HG03196 (cell line): ENCODE data around the gene METTL5.
"Not testable (repeated sequence)": the region's sequence is repeated elsewhere in the genome, so short reads cannot be mapped to it uniquely, and the experiment has no call there.

Experiments
- ATAC-seq: cut with Tn5 transposase; IDR thresholded peaks from one replicate; pipeline ENCODE4 v1.9.1; 2021; ENCODE audit not compliant: unreplicated experiment

METTL5 gene

GRCh38 chr2:169834401-169834800, 9.7 kb upstream of the METTL5 start:
- ATAC-seq: no peak

DNA sequence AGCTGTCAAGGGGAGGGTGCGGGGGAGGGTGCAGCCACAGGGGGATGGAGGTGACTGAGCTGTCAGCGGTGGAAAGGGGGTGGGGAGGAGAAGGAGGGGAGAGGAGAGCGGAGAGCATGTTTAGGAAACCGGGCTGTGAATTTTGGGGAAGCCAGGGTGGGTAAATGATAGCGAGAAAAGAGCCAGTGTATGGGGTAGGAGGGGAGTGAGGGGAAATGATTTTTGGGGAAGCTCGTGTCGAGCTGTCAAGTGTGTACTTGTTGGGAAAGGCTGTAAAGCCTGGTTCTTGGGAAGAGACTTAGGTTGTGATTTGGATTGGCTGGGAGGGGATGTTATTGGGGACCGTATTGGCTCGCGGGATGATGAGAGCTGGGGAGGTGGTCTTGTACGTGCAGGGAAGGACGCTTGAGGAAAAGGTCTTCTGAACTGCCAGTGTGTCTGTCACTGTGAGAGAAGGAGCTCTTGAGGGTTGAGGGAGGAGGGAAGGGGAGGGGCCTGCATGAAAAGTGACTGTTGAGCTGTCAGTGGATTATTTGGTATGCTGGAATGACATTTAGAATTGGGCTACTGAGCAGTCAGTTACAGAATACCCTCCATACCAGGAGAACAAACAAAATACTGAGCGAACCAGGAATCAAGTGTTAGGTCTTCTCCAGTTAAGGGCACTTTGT, 3.6 kb upstream of the METTL5 start:
- no peak for ATAC-seq

- peak; percentile 85 for ATAC-seq
These were observed 2.8 kb upstream of the METTL5 start, which contains the start of gene UBR3 for GRCh38 chr2:169827272-169828140. Gene UBR3 (plus strand): TSS chr2:169827454. CDS start chr2:169827508, 54 bp downstream.

DNA sequence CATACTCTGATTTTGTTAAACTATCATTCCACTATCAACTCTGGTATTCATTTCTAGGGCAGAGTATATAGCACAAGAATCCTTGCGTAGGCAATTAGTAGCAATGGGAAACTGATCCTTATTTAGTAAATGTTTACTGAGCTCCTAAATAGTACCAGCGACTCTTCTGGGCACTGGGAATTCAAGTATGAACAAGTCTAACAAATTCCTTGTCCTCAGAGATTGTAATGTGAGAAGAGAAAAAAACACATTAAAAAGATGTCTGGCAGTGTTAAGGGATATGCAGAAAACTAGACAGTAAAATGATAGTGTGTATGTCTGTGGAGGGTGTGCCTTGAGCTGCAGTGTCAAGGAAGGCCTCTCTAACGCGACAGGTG, 721 bp downstream of the METTL5 start:
- ATAC-seq: no peak

GRCh38 chr2:169822785-169823392, 1.8 kb downstream of the METTL5 start:
- no peak for ATAC-seq

DNA sequence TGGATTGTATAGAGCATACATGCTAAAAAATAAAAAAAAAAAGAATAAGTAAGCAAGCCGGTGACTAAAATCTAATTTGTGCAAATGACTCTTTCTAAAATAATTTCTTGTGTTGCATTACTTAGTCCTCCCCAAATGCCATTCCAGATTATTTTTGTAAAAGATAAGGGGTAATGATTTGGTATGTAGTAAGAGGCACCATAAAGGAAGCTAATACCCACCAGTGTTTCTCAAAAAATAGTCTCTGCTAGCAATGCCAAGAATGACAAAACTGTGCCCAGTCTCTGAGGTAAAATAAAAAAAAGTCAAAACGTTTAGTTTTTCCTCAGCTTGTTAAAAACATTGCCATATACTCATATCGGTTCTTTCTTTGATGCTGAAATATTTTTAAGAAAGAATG, 2.7 kb downstream of the METTL5 start:
- ATAC-seq: no peak

GRCh38 chr2:169820101-169820500, 4.6 kb downstream of the METTL5 start:
- ATAC-seq: not testable (repeated sequence)

DNA sequence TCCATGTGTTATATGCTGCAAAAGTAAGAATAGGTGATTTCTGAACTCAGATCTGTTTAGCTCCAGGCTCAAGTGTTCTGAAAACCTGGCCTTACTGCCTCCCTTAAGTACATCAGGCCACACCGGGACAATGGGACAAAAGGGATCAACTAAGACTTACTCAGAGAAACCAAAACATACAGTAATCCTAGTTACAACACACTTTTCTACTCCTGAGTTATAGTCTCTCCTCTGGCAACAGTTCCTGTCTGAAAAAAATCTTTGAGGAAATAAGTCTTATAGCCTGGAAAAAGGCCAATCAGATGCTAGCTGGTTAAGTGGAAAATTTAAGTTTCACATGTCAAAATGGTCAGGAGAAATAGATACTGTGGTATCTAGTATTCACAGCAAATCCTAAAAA, 5.6 kb downstream of the METTL5 start:
- no peak for ATAC-seq

- no peak for ATAC-seq
These were observed 6.5 kb downstream of the METTL5 start for GRCh38 chr2:169818241-169818640.

- not testable (repeated sequence) for ATAC-seq
These were observed 7.3 kb downstream of the METTL5 start for GRCh38 chr2:169817369-169817768.

GRCh38 chr2:169816961-169817360, 7.7 kb downstream of the METTL5 start:
- ATAC-seq: not testable (repeated sequence)

DNA sequence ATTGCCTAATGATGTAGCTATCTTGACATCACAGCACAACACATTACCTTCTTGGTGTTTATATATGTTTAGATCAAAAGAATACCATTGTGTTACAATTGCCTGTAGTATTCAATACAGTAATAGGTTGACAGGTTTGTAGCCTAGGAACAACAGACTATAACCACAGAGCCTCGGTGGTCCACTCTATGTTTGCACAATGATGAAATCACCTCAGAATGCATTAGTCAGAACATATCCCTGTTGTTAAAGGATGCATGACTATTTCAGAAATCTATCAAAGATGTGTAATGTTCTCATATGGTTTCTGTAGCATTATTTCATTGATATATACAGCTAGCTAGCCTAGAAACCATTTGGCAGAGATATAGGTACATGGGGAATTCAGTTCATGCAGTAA, 8.9 kb downstream of the METTL5 start:
- no peak for ATAC-seq

DNA sequence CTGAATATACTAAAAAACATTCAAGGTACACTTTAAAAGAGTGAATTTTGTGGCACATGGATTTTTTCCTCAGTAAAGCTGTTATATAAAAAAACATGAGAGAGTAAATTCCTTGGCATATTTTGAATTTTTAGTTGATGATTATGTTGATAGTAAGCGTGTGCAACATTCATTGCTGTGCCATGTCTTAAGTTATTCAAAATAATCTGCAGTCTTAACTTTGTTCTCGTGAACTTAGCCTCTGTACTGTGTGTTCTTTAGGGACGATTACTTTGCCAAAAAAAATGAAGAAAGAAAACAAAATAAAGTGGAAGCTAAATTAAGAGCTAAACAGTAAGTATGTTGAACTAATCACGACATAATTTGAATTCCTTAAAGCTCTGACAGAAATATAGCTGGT, 16.5 kb downstream of the METTL5 start:
- no peak for ATAC-seq

GRCh38 chr2:169806586-169806985, 18.1 kb downstream of the METTL5 start:
- ATAC-seq: no peak

DNA sequence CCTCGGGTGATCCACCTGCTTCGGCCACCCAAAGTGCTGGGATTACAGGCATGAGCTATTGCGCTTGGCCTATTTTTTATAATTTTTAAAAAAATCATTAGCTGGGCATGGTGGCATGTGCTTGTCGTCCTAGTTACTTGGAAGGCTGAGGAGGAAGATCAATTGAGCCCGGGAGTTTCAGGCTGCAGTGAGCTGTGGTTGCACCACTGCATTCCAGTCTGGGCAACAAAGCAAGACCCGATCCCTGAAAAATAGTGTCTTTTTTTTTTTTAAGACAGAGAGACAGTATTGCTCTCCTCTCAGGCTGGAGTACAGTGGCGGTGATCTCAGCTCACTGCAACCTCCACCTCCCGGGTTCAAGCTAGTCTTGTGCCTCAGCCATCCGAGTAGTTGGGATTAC, 21.2 kb downstream of the METTL5 start:
- ATAC-seq: no peak

- ATAC-seq: peak; percentile 95
These were observed 25.8 kb downstream of the METTL5 start, which contains the start of gene SSB for GRCh38 chr2:169798718-169799592. Gene SSB (plus strand): TSS chr2:169798871. CDS start chr2:169800961, 2,090 bp downstream.

- peak; percentile 2 for ATAC-seq
These were observed 26.3 kb downstream of the METTL5 start for GRCh38 chr2:169798397-169798717.

GRCh38 chr2:169797601-169798000, 27.1 kb downstream of the METTL5 start:
- ATAC-seq: no peak

DNA sequence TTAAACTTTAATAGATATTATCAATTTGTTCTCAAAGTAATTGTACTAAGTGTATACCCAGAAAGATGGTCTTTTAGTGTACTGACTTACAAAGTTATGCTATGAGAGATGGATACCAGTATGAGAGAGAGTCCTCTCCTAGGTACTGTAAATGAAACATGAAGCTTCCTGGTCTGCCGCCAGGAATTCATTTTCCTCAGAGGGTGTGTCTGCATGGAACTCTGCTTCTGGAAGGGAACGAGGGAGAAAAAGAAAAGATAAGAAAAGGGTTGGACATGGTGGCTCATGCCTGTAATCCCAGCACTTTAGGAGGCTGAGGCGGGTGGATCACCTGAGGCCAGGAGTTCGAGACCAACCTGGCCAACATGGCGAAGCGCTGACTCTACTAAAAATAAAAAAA, 28.3 kb downstream of the METTL5 start:
- no peak for ATAC-seq

DNA sequence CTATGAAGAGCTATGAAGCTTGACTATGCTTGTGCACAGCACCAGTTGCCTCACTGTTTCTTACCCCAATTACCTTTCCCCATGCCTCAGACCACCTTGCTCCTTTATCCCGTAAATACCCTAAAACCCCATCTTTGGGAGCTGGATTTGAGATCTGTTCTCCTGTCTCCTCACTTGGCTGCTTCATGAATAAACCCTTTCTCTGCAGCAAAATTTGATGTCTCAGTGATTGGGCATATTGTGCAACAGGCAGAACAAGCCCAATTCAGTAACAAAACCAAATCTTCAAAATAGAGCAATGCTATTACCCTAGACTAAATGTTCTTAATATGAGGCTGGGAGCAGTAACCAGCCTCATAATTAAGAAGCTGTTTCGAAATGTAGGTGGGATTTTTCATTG, 29.5 kb downstream of the METTL5 start:
- ATAC-seq: no peak

GRCh38 chr2:169790581-169790980, 34.1 kb downstream of the METTL5 start:
- no peak for ATAC-seq
